GM21390 (cell line): ENCODE measurements around the gene RPS14.
"Not testable (repeated sequence)": the region's sequence is repeated elsewhere in the genome, so short reads cannot be mapped to it uniquely, and the experiment has no call there.

Experiments
- ATAC-seq: cut with Tn5 transposase; IDR thresholded peaks from one replicate; pipeline ENCODE4 v1.9.1; 2021; ENCODE audit not compliant: unreplicated experiment

Gene RPS14

DNA sequence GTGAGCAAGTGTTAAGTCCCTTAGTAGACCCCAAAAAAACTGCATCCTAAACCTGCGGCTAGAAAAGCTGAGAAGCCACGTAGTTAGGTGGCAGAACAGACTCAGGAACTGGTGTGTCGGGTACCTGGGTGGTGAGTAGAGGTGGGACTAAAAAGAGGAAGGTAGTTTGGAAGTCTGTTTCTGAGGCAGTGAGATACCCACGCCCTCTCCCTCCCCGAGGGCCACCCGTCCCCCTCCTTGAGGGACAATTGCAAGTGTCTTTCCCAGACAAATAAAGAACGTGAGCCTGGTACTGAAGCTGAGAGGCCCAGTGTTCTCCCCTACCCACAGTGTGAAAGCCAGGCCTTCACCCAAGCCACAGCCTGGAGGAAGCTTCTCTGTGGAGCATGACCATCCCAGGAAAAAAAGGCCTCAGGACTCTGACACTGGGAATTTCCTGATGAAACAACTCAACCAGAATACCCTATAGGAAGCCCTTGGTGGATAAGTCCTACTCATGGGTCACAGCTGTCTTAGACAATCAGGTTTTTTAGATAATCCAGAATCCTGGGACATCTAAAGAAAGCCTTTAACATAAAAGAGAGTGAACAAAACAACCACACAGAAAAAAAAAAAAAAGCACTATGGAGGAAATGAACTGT lies 29.8 kb downstream of the RPS14 start:
- no peak for ATAC-seq

DNA sequence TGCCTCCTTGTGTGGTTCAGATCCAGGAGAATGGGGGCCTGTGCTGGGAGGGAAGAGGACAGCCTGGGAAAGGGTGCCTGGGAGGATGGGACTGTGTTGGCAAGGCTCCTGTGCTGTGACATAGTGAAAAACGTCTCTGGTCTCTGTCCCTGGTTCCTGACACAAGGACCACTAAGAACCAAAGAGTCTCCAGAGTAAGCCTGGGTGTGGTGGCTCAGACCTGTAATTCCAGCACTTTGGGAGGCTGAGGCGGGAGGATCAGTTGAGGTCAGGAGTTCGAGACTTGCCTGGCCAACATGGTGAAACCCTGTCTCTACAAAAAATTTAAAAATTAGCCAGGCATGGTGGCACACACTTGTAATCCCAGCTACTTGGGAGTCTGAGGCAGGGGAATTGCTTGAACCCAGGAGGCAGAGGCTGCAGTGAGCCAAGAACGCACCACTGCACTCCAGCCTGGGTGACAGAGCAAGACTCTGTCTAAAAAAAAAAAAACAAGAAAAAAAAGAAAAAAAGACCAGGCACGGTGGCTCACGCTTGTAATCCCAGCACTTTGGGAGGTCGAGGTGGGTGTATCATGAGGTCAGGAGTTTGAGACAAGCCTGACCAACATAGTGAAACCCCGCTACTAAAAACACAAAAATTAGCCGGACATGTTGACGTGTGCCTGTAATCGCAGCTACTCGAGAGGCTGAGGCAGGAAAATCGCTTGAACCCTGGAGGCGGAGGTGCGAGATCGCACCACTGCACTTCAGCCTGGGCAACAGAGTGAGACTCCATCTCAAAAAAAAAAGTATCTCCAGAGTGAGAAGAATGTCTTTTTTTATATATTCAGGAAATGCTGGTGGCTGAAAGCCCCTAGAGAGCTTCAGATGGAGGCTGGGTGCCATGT lies 35.4 kb downstream of the RPS14 start:
- ATAC-seq: not testable (repeated sequence)

DNA sequence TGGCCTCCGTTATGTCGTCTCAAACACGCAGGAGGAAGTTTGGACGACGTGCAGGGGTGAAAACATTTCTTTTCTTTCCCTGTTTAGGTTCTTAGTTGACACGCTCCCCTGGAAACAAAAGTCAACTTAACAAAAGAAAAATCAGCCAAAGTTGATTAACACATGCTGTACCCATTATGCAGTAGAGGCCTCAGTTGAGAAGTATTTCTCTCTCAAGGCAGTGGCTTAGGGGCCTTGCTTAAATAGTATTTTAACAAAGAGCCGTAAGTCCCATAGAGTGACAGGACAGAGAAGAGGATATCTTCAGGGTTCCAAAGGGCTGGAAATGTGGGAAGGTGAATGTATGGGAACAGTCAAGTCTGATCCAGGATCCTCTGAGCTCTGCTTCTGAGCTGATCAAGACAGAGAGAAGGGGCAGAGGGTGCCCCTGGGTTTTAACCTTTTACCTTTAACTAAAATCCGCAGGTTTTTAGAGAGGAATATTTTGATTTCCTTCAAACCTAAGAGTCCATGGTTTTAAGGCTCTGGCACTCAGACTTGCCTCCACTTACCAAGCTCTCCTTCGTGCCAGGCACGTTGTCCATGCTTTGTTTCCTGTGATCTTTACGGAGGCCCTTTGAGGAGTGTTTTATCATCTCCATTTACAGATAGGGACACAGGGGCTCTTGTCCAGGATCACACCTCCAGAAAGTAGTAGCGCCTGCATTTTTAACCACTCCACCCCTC lies 36.2 kb downstream of the RPS14 start:
- ATAC-seq: no peak

DNA sequence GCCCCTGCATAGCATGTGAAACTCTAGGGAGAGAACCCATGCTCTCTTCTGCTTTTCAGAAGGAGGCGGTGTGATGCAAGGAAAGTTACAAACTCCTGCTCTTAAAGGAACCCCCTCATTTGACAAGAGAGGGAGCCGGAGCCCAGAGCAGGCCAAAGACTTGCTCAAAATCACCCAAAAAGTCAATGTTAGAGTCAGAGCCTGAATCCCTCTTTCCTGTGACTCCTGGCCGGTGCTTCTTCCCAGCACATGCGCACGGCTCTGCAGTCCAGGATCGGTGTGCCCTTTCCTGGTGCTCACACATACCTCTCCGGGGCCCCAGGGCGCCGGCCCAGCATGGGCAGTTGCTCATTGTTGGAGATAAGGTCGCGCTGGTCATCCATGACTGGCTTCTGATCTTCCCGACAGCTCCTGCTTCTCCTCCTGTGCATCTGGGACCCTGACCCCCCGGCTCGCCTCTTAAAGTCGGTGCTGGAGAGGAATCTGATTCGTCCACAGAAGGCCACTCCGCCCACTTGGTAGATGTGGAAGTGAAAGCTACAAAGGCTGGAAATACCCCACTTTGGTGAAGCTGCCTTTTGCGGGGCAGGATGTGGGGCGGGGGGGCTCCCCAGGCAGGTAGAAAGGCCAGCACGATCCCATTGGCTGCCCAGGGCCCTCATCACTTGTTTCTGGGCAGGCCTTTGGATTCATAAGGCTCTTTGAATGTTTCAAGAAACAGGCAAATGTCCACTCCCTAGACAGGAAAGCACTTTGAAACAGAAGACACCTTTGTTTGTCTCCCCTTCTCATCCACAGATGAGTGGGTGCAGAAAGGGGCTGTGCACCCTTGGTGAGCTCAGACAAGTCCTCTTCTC lies 37.0 kb downstream of the RPS14 start, which contains the start of gene CD74:
Gene CD74, minus strand, starts transcription at position 592 of the 857 bp plus-strand sequence. Its CDS starts 161 bp downstream, at position 431.
- peak; percentile 68 for ATAC-seq

DNA sequence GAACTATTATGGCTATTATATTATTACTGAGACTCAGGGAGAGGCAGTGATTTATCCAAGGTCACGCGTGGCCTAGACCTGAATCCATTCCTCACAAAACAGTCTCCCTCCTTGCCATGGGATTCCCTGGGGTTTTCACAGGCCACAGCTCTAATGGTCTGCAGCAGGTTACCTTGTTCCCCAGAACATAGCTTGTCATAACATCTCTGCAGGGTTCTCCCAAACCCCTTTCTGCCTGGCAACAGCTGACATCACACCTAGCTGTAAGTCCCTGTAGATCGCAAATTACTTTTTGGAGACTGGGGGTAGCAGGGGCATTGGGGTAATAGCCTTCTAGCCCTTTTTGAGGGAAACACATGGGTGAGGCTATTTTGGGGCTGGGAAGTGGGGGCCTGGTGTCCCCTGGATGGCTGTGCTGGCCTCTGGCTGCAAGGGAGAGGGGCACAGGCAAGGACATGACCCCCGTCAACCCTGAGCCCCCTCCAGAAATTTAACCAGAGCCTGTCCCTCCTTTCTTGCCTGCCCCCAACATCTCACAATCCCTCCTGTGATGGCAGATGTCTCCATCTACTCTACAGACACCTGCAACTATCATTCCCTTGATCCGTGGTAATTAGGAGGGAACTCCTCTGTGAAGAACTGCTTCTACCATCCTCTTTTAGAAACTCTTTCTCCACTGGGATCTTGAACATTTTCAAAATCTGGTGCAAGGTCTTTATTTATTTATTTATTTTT lies 38.1 kb downstream of the RPS14 start:
- ATAC-seq: no peak

DNA sequence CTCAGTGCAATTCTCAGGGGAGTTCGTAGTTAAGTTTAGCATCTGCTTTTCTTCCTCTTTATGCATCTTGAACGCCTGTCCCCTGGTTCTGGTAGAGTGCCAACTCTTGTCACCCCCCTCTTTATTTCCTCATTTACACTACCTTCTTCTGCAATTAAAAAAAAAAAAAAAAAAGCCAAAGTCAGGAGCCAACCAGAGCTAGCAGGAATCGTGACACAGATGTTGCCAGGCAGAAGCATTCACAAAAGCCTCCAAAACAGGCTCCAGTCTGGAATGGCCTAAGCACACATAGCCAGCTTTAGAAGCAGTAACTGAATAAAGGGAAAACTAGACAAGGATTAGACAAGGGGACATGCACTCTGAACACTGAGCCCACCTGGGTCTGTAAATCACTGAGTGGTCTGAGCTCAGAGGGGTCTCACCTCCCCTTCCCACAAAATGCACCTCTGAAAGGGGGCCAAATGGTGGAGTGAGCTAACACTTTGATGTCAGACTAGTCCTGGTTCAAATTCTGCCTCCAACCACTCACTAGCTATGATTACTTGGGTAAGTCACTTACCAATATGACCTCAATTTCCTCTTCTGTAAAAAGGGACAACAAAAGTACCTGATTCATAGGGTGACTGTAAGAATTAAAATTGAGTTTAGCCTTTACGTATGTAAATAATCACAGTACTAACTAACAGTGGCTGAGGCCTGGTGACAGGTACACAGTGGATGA lies 38.9 kb downstream of the RPS14 start:
- ATAC-seq: no peak

DNA sequence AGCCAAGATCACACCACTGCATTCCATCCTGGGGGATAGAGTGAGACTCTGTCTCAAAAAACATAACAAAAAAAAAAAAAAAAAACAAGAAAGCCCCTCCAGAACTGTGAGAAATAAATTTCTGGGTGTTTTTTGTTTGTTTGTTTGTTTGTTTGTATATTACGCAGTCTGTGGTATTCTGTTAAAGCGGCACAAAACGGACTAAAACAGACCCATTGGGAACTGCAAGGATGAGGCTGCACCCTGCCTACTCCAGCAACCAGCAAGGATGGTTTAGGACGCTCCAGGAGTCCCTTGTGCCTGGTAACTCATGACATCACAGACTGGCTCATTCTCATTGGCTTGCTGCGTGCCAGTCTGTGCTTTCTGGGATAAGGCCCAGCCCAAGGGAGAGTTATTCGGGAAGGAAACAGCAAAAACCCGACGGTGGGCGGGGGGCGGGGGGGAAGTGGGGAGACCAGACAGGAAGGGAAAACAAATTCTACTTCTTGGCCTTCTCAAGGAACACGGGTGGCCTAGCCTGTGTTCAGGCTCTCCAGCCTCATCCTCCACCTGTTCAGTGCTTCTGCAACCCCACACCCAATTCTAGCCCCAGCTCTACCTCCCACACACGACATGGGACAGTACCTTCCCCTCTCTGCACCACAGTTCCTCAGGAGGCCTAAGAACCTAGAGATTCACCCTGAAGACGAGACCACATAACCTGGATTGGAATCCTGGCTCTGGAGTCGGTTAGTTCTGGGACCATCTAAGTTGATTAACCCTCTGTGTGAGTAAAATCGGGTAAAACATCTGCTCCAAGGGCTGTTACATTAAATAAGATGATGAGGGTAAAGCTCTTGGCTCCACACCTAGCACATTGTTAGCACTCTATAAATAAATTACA lies 39.7 kb downstream of the RPS14 start:
- peak; percentile 35 for ATAC-seq

DNA sequence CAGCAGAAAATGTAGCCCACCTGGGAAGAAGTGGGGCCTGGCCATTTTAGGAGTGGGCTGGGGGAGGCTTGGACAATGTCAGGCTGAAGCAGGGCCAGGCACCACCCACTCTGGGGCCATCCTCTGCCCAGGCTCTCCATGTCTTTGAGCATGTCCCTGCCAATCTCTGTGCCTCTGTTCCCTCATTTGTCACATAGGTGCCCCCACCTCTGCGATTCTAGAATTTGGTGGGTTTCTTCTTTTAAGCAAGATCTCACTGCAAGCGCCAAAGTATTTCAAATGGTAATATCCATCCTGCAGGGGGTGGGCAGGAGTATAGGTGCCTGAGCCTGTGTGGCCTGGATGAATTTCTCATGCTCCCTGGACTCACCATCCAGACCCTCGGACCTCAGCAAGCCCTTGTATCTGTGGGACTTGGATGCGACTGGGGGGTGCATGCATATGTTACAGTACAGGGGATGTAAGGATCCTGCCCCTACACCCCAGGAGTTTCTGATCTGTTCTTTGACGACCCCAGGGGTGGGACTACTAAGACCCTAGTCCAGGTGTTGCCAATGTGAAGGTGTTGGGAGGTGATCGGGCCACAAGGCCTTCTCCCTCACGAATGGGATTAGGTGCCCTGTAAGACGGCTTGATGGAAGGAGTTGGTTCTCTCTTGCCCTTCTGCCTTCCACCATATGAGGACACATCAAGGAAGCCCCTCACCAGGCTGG lies 41.2 kb downstream of the RPS14 start:
- ATAC-seq: no peak

DNA sequence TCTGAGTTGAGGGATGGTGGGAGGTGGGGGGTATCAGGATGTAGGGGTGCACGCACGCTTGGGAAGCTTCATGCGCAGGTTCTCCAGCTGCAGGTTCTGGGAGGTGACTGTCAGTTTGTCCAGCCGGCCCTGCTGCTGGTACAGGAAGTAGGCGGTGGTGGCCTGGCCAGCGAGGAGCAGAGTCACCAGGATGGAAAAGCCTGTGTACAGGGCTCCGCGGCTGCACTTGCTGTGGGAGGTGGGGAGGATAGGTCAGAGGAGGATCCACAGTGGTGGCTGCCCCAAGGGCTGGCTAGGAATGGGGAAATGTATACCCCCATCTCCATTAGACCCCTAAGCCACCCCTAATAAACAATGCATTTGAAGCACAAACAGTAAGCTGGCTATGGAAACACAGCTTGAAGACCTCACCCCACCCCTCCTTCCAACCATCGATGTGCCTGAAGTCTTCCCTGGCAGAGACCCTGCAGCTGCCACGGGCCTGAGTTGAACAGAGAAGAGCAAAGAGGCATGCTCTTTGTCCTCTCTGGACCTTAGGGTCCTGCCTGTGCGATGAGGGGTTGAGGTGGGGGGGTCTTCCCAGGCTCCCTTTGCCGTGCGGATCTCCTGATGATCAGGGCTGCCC lies 42.3 kb downstream of the RPS14 start:
- no peak for ATAC-seq

DNA sequence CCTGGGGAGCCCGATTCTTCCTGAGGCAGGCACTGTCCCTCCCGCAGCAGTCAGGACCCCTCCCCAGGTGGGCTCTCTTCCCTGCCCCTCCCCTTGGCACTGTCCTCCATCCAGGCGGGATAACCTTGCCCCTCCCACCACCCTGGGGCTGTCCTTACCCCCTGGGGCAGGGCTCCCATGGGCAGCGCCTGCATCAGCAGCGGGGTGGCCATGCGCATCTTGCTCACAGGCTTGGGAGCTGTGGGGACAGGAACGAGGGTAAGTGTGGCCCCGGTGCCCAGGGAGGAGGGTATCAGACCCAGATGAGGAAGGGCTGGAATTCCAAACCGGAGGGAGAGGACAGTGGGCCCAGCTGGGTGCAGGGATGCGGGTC lies 42.8 kb downstream of the RPS14 start:
- ATAC-seq: no peak

DNA sequence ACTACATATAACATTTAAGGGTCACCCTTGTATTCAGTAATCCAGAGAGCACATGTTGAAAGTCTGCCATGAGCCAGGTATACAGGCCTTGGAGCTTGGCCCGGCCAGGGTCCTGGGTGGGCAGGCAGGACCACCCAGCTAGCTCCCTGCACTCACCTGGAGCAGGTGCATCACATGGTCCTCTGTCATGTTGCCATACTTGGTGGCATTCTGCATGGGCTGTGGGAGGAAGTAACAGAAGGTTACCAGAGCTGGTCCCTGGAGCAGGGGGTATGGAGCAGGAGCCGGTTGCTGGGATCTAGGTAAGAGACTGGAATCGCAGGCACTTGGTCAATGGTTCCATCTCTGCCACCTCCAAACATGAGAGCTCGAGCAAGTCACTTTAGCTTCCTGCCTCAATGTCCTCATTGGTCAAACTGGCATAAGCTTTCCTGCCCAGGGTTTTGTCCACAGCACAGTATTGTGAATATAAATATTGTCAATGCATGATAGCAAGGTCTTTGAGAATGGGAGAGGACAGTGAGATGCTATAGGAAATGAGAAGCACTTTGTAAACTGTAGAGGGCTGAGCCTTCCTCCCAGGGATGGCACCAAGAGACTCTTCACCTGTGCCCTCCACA lies 43.3 kb downstream of the RPS14 start:
- no peak for ATAC-seq

DNA sequence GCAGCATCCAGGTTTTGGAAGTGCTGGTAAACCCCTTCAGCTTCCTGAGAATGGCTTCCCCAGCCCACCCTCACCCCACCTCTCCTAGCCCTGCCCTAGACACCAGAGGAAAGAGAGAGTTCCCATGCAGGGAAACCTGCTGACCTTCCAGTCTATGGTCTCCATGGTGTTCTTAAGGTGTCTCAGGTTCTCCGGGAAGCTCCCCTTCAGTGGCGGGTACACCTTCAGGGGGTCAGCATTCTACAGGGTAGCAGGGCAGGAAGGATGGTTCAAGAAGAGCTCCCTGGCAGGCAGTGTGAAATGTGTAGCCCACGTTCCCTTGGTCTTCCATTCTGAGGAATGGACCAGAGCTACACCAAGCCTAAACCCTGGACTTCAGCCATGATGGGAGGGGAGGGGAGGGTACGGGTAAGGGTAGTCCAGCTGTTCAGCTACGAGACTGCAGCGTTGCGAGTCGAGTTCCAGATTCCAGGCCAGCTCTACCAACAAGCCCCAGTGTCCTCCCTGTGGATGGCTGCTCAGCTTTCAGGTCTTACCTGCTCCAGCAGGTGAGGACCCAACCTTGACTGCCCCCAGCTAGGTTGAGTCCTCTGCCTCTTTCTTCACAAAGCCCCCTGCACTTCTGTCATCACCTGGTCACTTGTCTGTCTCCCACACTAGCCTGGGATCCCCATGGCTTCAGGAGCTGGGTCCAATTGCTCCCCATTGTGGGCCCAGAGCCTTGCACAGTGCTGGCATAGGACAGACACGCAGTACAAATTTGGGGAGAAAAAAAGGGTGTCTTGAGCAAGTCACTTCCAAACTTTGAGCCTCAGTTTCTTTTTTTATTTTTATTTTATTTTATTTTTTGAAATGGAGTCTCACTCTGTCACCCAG lies 44.4 kb downstream of the RPS14 start:
- ATAC-seq: no peak

DNA sequence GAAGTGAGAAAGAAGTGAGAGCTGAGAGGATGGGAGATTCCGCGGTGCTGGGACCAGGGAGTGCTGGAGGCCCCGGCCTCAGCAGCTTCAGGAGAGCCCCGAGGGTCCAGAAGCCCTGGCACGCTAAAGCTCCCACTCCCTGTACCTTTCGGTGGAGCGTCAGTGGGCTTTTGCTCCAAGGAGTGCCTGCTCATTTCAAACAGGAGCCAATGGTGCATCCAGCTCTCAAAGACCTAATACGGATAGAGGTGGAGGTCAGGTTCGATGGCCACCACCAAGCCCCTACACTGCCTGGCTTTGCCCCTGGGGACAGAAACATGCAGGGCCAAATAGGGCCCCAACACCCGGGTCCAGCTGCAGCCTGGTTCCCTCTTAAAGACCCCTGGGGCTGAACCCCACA lies 45.0 kb downstream of the RPS14 start:
- no peak for ATAC-seq

DNA sequence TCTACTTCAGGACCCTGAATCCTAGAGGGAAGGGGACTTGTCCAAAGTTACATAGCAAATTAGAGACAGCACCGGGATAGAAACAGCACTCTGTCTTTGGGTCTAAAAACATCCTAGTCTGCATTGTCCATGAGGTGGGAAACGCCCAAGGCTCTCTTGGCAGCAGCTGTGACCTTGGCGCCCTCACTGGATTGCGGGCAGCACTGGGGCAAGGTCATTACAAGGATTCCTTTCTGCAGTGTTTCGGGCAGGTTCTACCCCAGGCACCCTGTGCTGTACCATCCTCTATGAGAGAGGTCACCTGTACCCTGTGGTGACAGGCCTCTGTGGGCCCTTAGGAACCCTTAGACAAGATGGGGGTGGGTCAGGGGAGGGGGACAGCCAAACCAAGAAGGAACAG lies 45.4 kb downstream of the RPS14 start:
- ATAC-seq: no peak

DNA sequence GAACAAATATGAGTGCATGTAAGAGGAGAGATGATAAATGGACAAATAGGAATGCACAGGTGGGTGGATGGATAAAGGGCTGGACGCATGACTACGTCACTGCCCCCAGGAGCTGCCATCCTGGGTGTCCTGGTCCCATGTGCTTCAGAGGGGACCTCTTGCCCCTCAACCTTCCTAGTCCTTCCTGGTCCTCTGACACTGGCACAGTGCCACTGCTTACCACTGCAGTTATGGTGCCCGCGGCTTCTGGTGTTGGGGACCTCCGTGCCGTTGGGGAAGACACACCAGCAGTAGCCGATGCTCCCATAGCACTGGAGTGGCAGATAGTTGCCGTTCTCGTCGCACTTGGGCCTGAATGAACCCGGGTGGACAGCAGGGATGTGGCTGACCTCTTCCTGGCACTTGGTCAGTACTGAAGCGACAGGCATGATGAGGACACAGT lies 46.6 kb downstream of the RPS14 start:
- ATAC-seq: no peak

DNA sequence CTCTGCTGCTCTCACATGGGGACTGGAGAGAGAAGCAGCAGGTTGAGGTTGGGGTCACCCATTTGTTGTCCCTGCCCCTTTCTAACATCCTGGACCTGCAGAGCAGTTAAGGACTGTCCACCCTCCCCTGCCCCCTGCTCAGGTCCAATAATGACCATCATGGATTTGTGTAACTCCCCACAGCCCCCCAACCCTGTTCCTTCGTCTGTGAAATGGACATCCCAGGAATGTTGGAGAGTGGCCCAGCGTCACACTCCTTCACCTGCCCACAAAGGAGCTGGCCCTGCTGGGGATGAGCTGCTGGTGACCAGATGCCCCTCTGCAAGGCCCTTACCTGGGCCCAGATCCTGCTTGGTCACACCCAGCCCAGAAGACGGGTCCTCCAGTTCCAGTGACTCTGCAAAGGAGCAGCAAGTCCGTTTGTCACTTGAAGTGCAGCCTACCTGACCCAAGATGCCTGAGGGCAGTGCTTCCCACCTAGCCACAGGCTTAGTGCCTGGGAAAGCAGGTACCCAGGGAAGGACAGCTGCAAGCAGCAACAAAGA lies 47.2 kb downstream of the RPS14 start:
- no peak for ATAC-seq
